ENCODE data around the gene MORF4L2.

MORF4L2 gene

GRCh38 chrX:103687073-103687695 lies 685 bp upstream of the MORF4L2 start:
- POLR2A ChIA-PET, result interaction anchor here (0.7 to 1.0 kb wide), 5 partner anchors 127 to 1105 kb away, joined by 3 to 8 read pairs (median 4); no protein-coding TSS in a partner anchor
- CTCF ChIA-PET, result interaction anchor here (1.0 to 1.2 kb wide), 2 partner anchors 25 to 167 kb away, joined by 3 to 5 read pairs; no protein-coding TSS in a partner anchor
- DNase-seq (ENCODE audit: extremely low spot score), result peak; percentile 54
- TF ChIP-seq, protein P1, sequence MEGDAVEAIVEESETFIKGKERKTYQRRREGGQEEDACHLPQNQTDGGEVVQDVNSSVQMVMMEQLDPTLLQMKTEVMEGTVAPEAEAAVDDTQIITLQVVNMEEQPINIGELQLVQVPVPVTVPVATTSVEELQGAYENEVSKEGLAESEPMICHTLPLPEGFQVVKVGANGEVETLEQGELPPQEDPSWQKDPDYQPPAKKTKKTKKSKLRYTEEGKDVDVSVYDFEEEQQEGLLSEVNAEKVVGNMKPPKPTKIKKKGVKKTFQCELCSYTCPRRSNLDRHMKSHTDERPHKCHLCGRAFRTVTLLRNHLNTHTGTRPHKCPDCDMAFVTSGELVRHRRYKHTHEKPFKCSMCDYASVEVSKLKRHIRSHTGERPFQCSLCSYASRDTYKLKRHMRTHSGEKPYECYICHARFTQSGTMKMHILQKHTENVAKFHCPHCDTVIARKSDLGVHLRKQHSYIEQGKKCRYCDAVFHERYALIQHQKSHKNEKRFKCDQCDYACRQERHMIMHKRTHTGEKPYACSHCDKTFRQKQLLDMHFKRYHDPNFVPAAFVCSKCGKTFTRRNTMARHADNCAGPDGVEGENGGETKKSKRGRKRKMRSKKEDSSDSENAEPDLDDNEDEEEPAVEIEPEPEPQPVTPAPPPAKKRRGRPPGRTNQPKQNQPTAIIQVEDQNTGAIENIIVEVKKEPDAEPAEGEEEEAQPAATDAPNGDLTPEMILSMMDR (IDR thresholded peaks at IDR 0.05; ENCODE audit: control extremely low read depth, extremely low read depth, low read depth, missing control alignments), result no peak

DNA sequence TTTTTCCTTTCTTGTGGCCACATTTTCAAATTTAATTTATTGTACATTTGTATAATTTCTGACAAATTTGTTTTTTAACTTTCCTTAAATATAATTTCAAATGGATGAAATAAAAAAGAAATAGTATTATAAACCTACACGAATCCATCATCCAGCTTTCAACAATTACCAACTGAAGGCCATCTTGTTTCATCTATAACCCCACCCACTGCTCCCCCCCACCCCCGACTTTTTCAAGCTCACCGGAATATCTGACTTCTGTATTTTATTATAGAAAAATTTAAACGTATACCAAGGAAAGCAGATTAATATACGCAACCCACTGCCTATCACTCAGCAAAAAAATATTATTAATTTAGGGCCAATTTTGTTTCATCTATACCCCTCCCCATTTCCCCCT lies 1.1 kb downstream of the MORF4L2 start:
- CTCF ChIA-PET, result interaction anchor here (0.5 kb wide), 1 partner anchor 25 kb away, joined by 3 read pairs; the partner anchor contains the start of gene TMEM31
- POLR2A ChIA-PET, result interaction anchor here (0.6 kb wide), 1 partner anchor 17 kb away, joined by 7 read pairs; no protein-coding TSS in a partner anchor
- TF ChIP-seq, protein P1 (IDR thresholded peaks at IDR 0.05; ENCODE audit: control extremely low read depth, extremely low read depth, low read depth, missing control alignments), result no peak
- no peak for DNase-seq (ENCODE audit: extremely low spot score)

DNA sequence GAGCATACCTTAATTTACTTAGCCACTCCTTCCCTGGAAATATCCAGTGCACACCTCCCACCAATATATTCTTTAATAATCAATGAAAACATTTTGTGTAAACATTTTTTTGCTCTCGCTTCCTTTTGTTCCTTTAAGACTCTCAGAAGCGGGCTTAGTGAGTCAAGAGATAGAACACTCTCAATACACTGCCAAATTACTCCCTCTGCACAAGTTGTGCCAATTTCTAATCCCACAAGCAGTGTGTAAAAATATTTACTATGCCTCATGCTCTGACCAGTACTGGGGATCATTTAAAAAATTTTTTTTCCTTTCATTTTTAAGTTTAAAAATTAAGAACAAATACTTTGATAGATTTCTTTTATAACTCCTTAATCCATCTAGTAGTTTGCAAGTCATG lies 5.1 kb downstream of the MORF4L2 start:
- TF ChIP-seq, protein P1 (IDR thresholded peaks at IDR 0.05; ENCODE audit: control extremely low read depth, extremely low read depth, low read depth, missing control alignments), result no peak
- ChIA-PET POLR2A (no interaction called here), CTCF (no interaction called here)
- DNase-seq (ENCODE audit: extremely low spot score), result no peak

GRCh38 chrX:103678199-103678993 lies 8.1 kb downstream of the MORF4L2 start:
- ChIA-PET POLR2A (no interaction called here), CTCF (no interaction called here)
- no peak for DNase-seq (ENCODE audit: extremely low spot score)
- TF ChIP-seq, protein P1 (IDR thresholded peaks at IDR 0.05; ENCODE audit: control extremely low read depth, extremely low read depth, low read depth, missing control alignments), result no peak

- TF ChIP-seq, protein P1 (IDR thresholded peaks at IDR 0.05; ENCODE audit: control extremely low read depth, extremely low read depth, low read depth, missing control alignments), result no peak
- POLR2A ChIA-PET, result no interaction called here
- DNase-seq (ENCODE audit: extremely low spot score), result no peak
- CTCF ChIA-PET, result no interaction called here
Measured at GRCh38 chrX:103674531-103675454, 11.7 kb downstream of the MORF4L2 start.

- TF ChIP-seq, protein P1 (IDR thresholded peaks at IDR 0.05; ENCODE audit: control extremely low read depth, extremely low read depth, low read depth, missing control alignments), result no peak
- DNase-seq (ENCODE audit: extremely low spot score), result no peak
- POLR2A ChIA-PET, result no interaction called here
- CTCF ChIA-PET, result no interaction called here
Measured at GRCh38 chrX:103669745-103670144, 16.8 kb downstream of the MORF4L2 start.

Measured in GM10248 (cell line).